Endothelial cell of umbilical vein (primary cell): ENCODE results near the gene CBX3. TPM values are rescaled to one million over a fixed set of nuclear protein-coding genes. Genes with fewer than 3 reads are reported as not detected.

Experiments
- BruUV-seq: library from RNA; stranded (reverse); fragments of 400-500 nt; replicated peaks from 2 replicates; lab custom pipeline; 2021; lab: Mats Ljungman, UMichigan
- CTCF ChIA-PET: fragments of 300-600, 350-600 bp; sonication (Branson Sonifier 250); formaldehyde crosslinking; loops from one replicate; lab custom pipeline; 2021; ENCODE audit warnings: antibody characterized with exemption, inconsistent platforms; lab: Charles Lee
- POLR2A ChIA-PET: fragments of 300-600, 350-600 bp; sonication (Branson Sonifier 250); formaldehyde crosslinking; loops from one replicate; lab custom pipeline; 2021; ENCODE audit warnings: antibody characterized with exemption, inconsistent platforms; lab: Charles Lee
- DNase-seq: peaks from one replicate; pipeline ENCODE4 v3.0.0-alpha.2; 2011; ENCODE audit warnings: low read depth, low spot score
- FAIRE-seq: peaks from 2 replicates; lab custom pipeline; 2011; peaks lifted over from hg19 to GRCh38; lab: Jason Lieb, UNC
- H2AFZ ChIP-seq: 2 replicates; pipeline ENCODE4 v1.6.0; 2012; ENCODE audit warnings: low read depth, low read length, control low read depth, inconsistent platforms
- H3K27ac ChIP-seq: 2 replicates; pipeline ENCODE4 v1.5.1; 2011; ENCODE audit warnings: low read depth, mild to moderate bottlenecking, control low read depth, low read length, moderate library complexity; ENCODE audit not compliant: insufficient read depth
- H3K27me3 ChIP-seq, 2 experiments: 2 replicates each; pipeline versions ENCODE4 v1.6.0 to v1.6.1; 2011; ENCODE audit warnings: low read length in 2 of 2, mixed read lengths in 1 of 2; ENCODE audit not compliant: control insufficient read depth in 2 of 2, insufficient read depth in 2 of 2
- H3K36me3 ChIP-seq, 2 experiments: 2 replicates in 1 of 2; 3 replicates in 1 of 2; pipeline ENCODE4 v1.5.1; 2011; ENCODE audit warnings: low read length in 2 of 2, mild to moderate bottlenecking in 1 of 2, moderate library complexity in 1 of 2; ENCODE audit not compliant: control insufficient read depth in 2 of 2, insufficient read depth in 2 of 2; ENCODE audit errors: extremely low read depth in 1 of 2
- H3K4me1 ChIP-seq: 3 replicates; pipeline ENCODE4 v1.5.1; 2011; ENCODE audit warnings: mild to moderate bottlenecking, low read length; ENCODE audit not compliant: control insufficient read depth, insufficient read depth; ENCODE audit errors: extremely low read depth
- H3K4me2 ChIP-seq: 2 replicates; pipeline ENCODE4 v1.6.1; 2011; ENCODE audit warnings: low read length, control low read depth, mixed read lengths; ENCODE audit not compliant: insufficient read depth
- H3K4me3 ChIP-seq, 3 experiments: fragments of 200-600 bp in 1 of 3; sonication (generic), shearing (Covaris generic) in 1 of 3; replicated peaks in 1 of 3; 2 replicates each; pipeline ENCODE4 v1.5.1; 2011 to 2016; ENCODE audit warnings: control low read depth in 3 of 3, low read length in 3 of 3, mild to moderate bottlenecking in 2 of 3, inconsistent platforms in 1 of 3, low read depth in 1 of 3, moderate library complexity in 1 of 3; ENCODE audit not compliant: insufficient read depth in 1 of 3
- H3K79me2 ChIP-seq: 2 replicates; pipeline ENCODE4 v1.6.0; 2012; ENCODE audit warnings: low read length, inconsistent platforms; ENCODE audit not compliant: control insufficient read depth, insufficient read depth
- H3K9ac ChIP-seq: replicated peaks from 2 replicates; pipeline ENCODE3; 2011; ENCODE audit warnings: low read length, control low read depth; ENCODE audit not compliant: insufficient read depth; ENCODE audit errors: extremely low read depth
- H3K9me1 ChIP-seq: replicated peaks from 3 replicates; pipeline ENCODE4 v1.6.0; 2011; ENCODE audit warnings: mild to moderate bottlenecking, low read length; ENCODE audit not compliant: control insufficient read depth, insufficient read depth; ENCODE audit errors: extremely low read depth
- H3K9me3 ChIP-seq: replicated peaks from 2 replicates; pipeline ENCODE4 v1.5.1; 2012; ENCODE audit warnings: low read length, inconsistent platforms; ENCODE audit not compliant: control insufficient read depth, insufficient read depth
- H4K20me1 ChIP-seq: replicated peaks from 2 replicates; pipeline ENCODE3; 2011; ENCODE audit warnings: mild to moderate bottlenecking, low read length; ENCODE audit not compliant: control insufficient read depth, insufficient read depth; ENCODE audit errors: extremely low read depth
- CTCF ChIP-seq, 2 donors: IDR thresholded peaks; 1 replicate in 1 of 2; 2 replicates in 1 of 2; pipeline ENCODE4 v1.5.1; 2011; ENCODE audit warnings: low read length in 2 of 2, mild to moderate bottlenecking in 2 of 2, moderate library complexity in 2 of 2, control low read depth in 1 of 2, inconsistent platforms in 1 of 2, low read depth in 1 of 2; ENCODE audit not compliant: insufficient read depth in 1 of 2; ENCODE audit errors: extremely low read depth in 1 of 2
- JUN ChIP-seq: IDR thresholded peaks from 2 replicates; pipeline ENCODE4 v1.6.1; 2011; ENCODE audit warnings: borderline replicate concordance, low read depth; ENCODE audit not compliant: insufficient read length, insufficient read depth
- dilution Hi-C: fragments of 300-500 bp; cut with MboI; formaldehyde crosslinking; loops from one replicate; pipeline ENCODE4 v1.15.0; 2019; ENCODE audit warnings: low sequenced_read_pairs; ENCODE audit not compliant: extremely low pct_ligation_motif_present
- intact Hi-C: fragments of 100-400 bp; cut with micrococcal nuclease; formaldehyde crosslinking; loops from one replicate; pipeline ENCODE4 v1.10.0; 2022
- polyA plus RNA-seq, 4 experiments: library from polyadenylated mRNA; depleted of rRNA in 3 of 4; stranded (reverse) in 3 of 4; unstranded in 1 of 4; fragments of >200 nt; gene quantifications; 2 replicates each; pipeline versions ENCODE4 v1.2.1 to v1.2.3, GENCODE V29; 2011 to 2012; ENCODE audit warnings: missing spikeins in 1 of 4
- total RNA-seq: library from RNA; stranded (reverse); gene quantifications from 2 replicates; pipeline ENCODE4 v1.2.3, GENCODE V29; 2021

The CBX3 gene
- total and polyA plus RNA-seq, 2 donors (not counting 3 experiments of a cell fraction or from before 2014, with no cell fraction given) = 47.5 to 200 TPM

DNA sequence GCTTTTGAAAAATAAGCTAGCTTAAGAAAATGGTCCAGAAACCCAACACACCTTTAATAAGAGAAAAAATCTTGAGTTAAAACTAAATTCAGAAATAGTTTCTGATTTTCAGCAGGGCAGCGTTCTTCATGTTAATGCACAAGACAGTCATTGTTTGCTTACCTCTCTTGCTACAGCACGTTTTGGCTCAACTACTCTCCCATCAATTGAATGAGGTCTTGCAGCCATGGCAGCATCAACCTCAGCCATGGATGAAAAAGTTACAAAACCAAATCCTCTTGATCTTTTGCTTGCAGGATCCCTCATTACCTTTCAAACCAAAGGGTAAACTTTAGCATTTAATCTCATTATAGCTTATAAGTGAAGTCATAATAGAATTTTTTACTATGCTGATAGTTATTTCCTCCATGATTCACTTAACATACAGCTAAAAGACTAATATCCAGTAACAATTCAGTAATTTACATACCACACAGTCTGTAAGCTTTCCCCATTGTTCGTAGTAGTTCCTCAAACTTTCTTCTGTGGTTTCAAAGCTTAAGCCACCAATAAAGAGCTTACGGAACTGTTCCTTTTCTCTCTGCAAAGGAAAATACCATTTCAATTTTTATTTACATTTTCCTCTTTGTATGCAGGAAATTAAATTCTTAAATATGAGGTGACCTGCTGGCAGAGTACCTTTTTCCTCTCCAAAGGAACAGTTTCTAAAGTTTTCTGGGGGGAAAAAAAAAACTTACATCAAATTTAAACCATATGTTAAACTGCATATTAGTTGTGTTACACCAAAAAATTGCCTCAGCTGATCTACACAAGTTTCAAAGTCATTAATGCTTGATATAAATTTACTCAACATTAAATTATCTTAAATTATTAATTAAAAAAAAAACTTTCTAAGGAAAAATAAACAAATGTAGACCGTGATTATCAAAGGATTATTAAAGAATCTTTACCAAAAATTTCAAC is 4.1 kb upstream of the CBX3 start:
- BruUV-seq = TSS peak; percentile 11
- ChIA-PET POLR2A (interaction anchor here (1.2 to 3.5 kb wide), 4 partner anchors 10 to 45 kb away, joined by 4 to 15 read pairs (median 6); partner anchors contain the start of gene NFE2L3), CTCF (interaction anchor here (0.8 to 4.4 kb wide), 19 partner anchors 9 to 470 kb away, joined by 3 to 98 read pairs (median 5); partner anchors contain the start of gene NFE2L3)
- Histone ChIP-seq H3K9me1 (no peaks in the 10 kb centered on the region), H3K36me3 (peaks cover 15 to 42% of the 10 kb centered on the region in 2 experiments), H3K9ac (peak overlapping the region; percentile 100), H3K9me3 (no peaks in the 10 kb centered on the region), H2AFZ (no peak overlapping the region), H3K27me3 (no peaks in the 10 kb centered on the region), H3K27ac (no peak overlapping the region), H3K4me1 (peaks cover 46% of the 10 kb centered on the region), H3K4me3 (peak overlapping the region; percentile 98 to 100 (median 98)), H3K4me2 (peak overlapping the region; percentile 90), H4K20me1 (peaks cover 40% of the 10 kb centered on the region), H3K79me2 (peaks cover 89% of the 10 kb centered on the region)
- dilution Hi-C loops (loop anchor here (25.0 kb wide), 1 partner anchor 965 kb away; the partner anchor contains the start of genes HOXA10, HOXA3, HOXA7 and HOXA9), intact Hi-C loops (loop anchor here (1.0 to 2.0 kb wide), 3 partner anchors 106 to 305 kb away; no protein-coding TSS in a partner anchor)
- DNase-seq (no peak), FAIRE-seq (peak; percentile 15)
- TF ChIP-seq CTCF (IDR thresholded peaks at IDR 0.05; ENCODE audit: extremely low read depth in 1 of 2, insufficient read depth in 1 of 2, low read depth in 1 of 2, low read length in 2 of 2) (no peak), JUN (no peak)
